Activated T-cell treated with anti-CD3 and anti-CD28 coated beads for 48 hours (primary cell): ENCODE results near the gene GHITM.
"Not testable (repeated sequence)": the region's sequence is repeated elsewhere in the genome, so short reads cannot be mapped to it uniquely, and the experiment has no call there.

ENCODE experiments used
- DNase-seq: peaks from one replicate; pipeline ENCODE4 v3.0.0-alpha.2; 2020; ENCODE audit warnings: low read depth

The GHITM gene, protein sequence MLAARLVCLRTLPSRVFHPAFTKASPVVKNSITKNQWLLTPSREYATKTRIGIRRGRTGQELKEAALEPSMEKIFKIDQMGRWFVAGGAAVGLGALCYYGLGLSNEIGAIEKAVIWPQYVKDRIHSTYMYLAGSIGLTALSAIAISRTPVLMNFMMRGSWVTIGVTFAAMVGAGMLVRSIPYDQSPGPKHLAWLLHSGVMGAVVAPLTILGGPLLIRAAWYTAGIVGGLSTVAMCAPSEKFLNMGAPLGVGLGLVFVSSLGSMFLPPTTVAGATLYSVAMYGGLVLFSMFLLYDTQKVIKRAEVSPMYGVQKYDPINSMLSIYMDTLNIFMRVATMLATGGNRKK

DNA sequence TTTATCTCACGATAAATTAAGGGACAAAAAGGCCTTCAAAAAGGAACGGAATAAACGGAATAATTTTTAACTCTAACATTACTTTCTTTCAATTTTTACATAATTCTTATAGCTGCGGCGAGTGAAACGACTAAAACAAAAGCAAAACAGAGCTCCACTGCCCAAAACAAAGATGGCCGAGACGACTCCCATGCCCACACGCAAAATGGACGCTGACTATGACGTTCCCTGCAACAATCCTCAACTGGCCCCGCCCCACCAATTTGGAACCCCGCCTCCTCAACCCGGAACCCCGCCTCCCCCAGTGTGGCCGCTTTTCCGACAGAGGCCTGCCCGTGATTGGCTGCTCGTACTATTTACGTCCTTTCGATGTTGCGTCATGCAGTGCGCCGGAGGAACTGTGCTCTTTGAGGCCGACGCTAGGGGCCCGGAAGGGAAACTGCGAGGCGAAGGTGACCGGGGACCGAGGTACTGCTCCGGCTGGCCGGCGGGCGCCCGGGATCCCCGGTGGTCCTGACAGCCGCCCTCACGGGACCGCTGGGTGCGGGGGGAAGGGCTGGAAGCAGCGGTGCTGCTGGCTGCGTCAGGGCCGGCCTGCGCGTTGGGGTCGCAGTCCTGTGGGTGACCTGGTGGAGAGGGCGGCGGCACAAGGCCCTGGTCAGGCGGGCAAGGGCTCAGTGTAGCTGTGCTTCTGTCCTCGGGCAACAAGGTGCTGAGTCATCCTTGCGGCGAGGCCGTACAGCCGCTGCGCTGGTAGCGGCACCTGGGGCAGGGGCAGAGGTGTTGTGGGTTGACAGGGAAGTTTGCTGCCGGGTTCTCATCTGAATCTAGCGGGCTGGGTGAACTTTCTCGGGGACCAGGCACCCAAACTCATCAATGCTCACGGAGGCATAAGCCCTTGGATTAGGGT is at the start of gene GHITM:
Gene GHITM, plus strand, starts transcription at position 384 of the 910 bp plus-strand sequence. CDS start 1,992 bp downstream, outside the sequence.
- DNase-seq, result peak; percentile 97

DNA sequence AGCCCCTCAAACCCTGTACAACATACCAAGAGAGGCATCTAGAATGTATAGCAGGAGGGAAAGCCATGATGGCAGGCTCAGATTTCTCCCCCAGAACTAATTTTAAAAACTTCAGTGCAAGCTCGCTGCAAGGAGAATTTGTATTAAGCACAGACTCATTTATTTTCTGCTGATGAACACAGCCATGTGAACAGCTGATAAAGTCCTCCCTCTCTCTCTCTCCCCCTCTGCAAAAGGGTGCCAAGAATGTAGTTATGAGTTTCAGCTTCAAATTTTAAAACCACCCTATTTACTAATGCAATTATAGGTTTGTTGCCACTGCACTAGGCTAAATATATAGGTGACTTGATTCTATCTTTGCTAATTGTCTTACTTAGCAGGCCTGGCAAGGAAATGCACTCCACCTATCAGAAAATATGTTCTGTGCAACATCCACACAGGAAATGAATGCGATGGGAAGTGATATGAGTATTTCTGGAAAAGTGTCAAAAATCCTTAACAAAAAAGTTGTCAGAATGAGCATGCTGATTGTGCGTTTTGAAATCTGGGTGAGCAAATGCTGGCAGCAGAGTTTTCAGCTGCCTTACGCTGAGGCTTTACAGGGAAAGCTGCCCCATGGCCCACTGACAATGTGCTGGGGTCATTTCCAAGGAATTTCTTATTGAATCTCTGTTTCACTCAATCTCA is 43.4 kb upstream of the GHITM start:
- DNase-seq, result no peak

DNA sequence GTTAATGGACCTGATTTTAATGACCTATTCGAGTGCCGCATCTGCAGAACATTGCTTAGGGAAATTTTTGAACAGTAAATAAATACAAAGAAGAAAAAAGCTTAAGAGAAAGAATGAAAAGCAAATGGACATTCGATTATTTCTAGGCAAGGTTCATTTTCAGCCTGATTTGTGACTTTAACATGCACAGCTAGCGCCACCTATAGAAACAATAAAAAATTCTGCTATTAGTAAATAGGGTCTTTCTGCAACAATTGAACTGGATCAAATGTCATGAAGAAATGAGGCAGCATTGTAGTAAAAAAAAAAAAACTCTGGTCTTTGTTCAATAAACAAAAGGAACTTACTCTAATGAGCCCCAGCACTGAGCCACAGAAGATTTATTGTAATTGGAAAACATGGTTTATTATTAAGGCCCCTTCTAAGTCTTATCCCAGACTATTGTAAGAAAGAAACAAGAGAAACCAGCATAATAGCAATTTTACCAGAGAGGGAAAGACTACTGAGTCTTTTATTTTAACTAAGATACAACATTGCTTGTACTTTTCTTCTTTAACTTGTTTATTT is 41.4 kb upstream of the GHITM start:
- no peak for DNase-seq

DNA sequence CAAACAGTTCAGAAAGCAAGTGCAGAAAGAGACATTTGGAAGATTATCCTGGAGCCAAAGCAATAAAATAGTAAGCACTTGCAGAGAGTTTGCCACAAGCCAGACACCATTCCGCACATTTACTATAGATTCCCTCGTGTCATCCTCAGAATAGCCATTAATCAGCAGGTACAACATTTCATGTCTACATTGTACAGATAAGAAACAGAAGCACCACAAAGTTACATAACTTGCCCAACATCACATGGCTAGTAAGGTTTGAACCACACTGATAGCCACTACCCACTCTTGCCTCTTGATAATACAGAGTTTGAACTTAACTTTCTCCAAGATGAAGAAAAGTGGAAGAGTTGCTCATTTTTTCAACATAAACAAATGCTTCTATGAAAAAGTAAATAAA is 40.6 kb upstream of the GHITM start:
- no peak for DNase-seq

DNA sequence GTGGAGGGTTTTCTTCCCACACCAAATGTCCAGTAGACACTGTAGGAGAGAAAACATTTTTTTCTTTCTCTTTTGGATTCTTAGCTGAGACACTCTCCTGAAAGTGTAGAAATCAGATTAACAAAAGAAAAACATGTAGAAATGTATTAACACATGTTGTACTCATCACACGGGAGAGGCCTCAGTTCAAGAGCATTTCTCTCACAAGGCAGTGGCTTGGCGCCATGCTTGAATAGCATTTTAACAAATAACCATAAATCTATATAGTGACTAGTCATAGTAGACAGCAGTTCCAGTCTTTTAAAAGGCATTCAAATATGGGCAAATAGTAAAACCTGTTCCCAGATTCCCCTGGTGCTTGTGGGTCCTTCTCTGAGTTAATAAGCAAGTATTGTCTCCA is 38.3 kb upstream of the GHITM start:
- no peak for DNase-seq

DNA sequence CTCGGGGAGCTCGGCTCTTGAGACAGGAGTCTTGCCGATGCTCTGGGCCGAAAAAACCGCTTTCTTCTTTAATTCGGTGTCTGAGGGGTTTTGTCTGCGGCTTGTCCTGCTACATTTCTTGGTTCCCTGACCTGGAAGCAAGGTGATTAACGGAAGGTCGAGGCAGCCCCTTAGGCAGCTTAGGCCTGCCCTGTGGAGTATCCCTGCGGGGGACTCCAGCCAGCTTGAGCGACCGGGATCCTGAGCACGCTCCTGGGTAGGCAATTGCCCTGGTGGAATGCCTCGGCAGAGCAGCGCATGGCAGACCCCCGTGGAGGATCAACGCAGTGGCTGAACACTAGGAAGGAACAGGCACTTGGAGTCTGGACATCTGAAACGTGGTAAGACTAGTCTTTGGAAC is 30.5 kb upstream of the GHITM start:
- DNase-seq, result no peak

DNA sequence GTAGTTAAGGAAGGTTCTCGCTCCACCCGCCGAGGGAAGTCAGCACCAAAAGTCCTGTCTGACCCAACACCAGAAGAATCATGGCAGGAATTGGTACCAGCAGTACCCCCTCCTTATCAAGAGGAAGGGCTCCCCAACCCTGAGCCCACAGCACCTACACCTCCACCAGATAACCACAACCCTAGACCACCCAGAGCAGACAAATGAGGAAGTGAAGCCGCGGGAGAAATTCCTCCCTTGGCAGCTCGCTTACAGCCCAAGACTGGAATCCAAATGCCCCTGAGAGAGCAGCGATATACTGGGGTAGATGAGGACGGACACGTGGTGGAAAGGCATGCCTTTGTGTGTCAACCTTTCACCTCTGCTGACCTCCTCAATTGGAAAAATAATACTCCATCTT is 29.5 kb upstream of the GHITM start:
- DNase-seq, result not testable (repeated sequence)

DNA sequence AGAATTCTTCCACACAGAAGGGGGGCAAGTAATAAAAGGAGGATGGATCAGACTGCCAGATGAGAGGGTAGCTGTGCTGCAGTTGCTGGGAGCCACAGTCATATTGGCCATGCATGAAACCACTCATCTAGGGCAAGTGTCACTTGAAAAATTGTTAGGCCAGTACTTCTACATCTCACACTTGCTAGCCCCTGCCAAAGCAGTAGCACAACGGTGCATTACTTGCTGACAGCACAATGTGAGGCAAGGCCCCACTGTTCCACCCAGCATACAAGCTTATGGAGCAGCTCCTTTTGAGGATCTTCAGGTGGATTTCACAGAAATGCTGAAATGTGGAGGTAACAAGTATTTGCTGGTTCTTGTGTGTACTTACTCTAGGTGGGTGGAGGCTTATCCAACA is 25.8 kb upstream of the GHITM start:
- DNase-seq, result not testable (repeated sequence)

DNA sequence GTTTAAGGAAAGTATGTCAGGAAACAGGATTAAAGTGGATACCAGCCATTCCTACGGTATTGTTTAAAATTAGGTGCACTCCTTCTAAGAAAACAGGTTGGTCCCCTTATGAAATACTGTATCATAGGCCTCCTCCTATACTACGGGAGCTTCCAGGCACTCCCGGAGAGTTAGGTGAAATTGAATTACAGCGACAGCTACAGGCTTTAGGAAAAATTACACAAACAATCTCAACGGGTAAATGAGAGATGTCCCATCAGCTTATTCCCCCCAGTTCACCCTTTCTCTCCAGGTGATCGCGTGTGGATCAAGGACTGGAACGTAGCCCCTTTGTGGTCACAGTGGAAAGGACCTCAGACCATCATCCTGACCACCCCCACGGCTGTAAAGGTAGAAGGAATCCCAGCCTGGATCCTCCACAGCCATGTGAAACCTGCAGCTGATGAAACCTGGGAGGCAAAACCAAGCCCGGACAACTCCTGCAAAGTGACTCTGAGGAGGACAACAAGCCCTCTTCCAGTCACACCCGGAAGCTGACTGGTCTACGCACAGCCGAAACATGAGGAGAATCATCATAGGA is 25.1 kb upstream of the GHITM start:
- DNase-seq, result no peak

DNA sequence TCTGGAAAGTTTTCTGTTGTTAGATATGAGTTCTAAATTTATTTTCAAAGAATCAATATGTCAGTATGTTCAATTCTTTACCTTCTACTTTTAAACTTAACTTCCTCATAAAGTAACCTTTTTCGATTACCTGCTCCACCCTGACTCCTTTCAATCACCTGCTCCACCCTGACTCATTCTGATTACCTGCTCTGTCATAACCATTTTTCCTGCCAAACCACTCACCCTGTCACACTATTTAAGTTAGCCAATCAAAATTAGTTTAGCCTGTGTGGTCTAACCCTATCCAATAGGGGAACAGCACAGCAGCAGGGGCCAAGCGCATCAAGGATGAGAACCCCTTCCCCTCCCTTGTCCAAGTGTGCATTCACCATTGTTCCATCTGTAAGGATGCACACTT is 22.1 kb upstream of the GHITM start:
- not testable (repeated sequence) for DNase-seq

DNA sequence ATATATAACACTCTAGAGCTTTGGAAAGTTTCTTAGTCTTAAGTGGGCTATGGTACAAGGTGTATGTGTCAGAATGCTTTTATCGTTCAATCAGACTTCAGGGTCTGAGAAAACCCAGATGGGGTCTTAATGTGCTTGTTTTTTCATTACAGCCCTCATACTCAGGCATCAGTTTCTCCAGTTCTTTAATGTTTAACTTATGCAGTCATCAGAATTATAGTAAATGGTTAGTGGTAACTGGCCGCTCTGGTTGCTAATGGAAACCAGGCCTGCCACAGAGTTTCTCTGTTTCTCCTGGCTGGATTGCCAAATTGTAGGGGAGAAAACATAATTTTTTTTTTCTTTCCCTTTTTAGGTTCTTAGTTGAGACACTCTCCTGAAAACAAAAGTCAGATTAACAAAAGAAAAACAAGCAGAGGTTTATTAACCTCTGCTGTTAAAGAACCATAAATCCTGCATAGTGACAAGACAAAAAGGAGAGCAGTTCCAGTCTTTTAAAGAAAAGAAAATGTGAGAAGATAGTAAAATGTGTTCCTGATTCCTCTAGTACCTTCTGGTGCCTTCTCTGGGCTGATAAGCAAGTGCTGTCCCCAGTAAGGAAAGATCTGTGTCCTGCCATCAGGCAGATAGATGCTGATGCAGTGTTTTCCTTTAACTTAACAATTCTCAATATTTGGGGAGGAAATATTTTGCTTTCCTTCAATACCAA is 21.5 kb upstream of the GHITM start:
- no peak for DNase-seq

DNA sequence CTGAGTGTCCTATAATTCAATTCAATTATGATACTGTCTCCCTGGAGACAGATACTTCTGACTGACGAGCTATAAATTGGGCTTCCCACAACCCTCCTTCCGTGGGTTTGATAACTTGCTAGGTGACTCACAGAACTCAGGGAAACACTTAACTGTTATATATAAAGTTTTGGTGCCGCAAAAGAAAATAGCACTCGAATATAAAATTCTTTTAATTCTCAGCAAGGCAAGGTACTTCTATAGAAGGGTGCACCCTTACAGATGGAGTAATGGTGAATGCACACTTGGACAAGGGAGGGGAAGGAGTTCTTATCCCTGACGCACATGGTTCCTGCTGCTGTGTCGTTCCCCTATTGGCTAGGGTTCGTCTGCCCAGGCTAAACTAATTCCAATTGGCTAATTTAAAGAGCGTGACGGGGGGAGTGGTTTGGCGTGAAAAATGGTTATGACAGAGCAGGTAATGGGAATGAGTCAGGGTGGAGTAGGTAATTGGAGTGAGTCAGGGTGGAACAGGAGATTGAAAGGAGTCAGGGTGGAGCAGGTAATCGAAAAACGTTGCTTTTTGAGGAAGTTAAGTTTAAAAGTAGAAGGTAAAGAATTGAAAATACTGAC is 20.8 kb upstream of the GHITM start:
- DNase-seq, result no peak

DNA sequence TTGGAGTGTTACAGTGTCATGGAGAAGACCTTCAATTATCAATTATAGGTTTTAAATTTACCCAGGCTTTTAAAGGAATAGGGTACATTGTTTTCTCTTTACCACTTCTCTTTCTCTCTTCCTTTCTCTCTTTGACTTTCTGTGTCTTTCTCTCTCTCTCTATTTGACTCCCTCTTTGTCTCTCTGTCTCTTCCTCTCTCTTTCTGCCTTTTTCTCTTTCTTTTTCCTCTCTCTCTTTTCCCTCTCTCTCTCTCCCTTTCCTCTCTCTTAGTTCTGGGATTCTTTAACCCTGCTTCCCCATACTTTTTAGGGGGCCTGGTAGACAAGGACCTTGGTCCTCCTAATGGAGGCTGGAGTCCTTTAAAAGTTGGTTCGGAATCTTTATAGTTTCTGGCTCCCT is 15.9 kb upstream of the GHITM start:
- DNase-seq, result no peak

DNA sequence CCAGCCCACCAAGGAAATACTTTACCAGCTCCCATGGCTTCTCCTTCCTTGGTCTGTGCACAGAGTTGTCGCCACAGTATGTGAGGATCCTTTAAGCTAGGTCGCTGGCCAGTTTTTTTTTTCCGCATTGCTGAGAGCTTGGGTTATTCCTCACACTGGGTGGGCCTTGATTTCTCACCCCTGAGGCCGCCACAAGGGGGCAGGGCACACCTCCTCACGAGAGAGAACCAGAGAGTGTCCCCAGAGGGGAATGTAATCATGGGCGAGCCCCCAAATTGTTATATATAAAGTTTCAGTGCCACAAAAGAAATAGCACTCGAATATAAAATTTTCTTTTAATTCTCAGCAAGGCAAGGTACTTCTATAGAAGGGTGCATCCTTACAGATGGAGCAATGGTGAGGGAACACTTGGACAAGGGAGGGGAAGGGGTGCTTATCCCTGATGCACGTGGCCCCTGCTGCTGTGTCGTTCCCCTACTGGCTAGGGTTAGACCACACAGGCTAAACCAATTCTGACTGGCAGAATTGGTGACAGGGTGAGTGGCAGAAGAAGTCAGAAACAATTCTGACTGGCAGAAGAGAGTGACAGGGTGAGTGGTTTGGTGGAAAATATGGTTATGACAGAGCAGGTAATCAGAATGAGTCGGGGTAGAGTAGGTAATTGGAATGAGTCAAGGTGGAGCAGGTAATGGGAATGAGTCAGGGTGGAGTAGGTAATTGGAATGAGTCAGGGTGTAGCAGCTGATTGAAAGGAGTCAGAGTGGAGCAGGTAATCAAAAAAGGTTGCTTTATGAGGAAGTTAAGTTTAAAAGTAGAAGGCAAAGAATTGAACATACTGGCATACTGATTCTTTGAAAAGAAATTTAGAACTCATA is 13.2 kb upstream of the GHITM start:
- DNase-seq, result not testable (repeated sequence)

DNA sequence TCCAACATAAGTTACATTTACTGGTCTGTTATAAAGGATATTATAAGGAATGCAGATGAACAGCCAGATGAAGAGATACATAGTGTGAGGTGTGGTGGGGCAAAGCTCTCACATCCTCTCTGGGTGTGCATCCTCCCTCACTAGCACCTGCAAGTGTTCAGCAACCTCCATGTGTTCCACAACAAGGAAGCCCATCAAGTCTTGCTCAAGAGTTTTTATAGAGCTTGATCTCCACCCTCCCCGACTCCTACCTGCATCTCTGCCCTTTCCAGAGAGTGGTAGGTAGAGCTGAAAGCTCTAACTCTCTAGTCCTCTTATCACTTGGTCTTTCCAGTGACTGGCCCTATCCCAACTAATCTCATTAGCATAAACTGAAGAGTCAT is 12.5 kb upstream of the GHITM start:
- DNase-seq, result no peak

DNA sequence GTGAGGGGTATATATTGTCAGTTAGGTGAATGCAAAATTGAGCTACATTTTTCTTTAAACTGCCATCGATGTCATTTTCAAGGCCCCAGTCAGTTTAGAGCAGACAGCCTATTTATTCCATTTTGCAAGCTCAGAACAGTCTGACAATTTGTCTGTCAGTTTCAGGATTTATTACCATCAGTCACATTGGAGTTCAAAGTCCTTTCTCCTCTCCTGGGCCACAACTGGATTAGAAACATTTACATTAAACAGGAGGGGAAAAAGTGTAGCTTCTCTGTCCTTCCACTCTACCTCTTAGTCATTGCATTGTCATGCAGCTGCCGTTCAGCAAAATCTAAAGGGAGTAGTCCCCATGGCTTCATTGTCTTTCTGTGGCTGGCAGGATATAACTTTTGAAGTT is 3.5 kb upstream of the GHITM start:
- no peak for DNase-seq

DNA sequence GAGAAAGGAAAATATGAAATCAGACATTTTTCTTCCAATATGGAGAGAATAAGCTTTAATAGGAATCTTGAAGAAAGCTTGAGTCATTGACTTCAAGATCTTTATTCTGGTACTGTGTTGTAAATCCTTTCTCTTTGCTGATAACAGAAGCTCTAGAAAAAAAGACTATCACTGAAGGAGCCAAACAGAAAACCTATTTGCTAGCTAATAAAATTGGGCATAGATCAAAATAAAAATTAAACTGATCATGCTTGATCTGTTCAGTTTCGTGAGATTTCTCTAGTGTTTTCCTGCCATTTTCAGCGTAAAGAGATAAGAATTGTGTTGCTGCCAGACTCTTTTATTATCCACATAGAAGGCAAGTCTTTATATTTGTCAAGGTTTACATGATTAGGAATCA is 1.5 kb upstream of the GHITM start:
- DNase-seq, result no peak

DNA sequence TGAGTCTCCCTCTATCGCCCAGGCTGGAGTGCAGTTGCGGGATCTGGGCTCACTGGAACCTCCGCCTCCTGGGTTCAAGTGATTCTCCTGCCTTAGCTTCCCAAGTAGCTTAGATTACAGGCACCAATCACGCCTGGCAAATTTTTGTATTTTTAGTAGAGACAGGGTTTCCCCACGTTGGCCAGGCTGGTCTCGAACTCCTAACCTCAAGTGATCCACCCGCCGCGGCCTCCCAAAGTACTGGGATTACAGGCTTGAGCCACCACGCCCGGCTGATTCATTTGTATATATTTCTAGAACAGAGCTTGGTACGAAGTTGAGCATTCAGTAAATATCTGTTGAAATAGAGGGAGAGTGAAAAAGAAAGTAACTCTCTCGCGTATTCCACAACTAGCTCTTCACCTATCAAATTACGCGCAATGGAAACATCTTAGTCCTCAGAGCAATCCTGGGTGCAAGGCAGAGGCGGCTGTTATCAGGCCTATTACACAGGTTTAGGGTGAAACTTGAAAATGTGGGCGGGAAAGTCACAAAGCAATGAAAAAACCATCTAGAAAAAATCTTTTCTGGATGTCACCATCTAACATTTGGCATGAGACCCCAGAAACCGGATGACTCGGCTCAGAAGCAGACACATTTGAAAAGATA is 707 bp upstream of the GHITM start:
- DNase-seq, result peak; percentile 61

DNA sequence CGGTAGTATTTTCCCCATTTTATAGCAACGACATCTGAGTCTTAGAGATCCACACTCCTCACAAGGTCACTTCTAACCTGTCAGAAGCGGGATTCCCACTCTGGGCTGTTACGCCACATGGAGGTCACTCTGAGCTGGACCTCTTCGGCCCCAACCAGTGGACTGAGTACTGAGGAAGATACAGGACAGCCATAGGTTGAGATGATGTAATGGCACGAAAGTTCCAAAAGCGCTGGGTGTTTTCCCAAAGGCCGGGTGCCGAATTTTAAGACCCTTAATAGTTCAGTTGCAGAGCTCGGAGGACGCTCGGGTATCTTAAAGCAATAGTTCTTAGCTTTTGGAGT is 699 bp downstream of the GHITM start:
- no peak for DNase-seq

DNA sequence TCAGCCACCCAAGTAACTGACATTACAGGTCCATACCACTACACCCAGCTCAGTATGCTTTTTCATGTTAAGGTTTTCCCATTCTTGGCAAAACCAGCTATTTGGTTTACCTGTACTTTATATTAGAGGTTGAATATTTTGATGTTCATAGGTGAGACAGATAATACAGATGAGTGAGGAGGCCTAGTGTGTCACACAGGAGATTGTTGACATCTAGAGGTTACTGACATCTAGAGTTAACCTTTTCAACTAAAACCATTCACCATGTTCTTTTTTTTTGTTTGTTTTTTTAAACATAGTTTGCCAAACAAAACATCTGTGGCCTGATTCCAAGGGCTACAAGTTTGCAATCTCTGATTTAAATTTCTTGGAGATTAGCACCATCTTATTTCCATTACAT is 8.0 kb downstream of the GHITM start:
- DNase-seq, result no peak
